Measurements from ENCODE around the gene TBC1D32. TPM values are rescaled to one million over a fixed set of nuclear protein-coding genes. Genes with fewer than 3 reads are reported as not detected.
"Not testable (repeated sequence)": the region's sequence is repeated elsewhere in the genome, so short reads cannot be mapped to it uniquely, and the experiment has no call there.

TBC1D32 gene
- polyA plus RNA-seq, 1 experiment: 6.3 TPM

GRCh38 chr6:121187833-121188200 is 146.5 kb downstream of the TBC1D32 start:
- TF ChIP-seq CTCF (IDR thresholded peaks at IDR 0.05; ENCODE audit: low read depth, low read length): no peak
- ChIA-PET CTCF (no interaction called here), POLR2A (no interaction called here)

GRCh38 chr6:121187200-121187832 is 147.0 kb downstream of the TBC1D32 start:
- Histone ChIP-seq H3K27me3 (ENCODE audit: control insufficient read depth, insufficient read depth, low read length) (no peaks in the 10 kb centered on the region), H3K27ac (ENCODE audit: low read depth, low read length) (no peak overlapping the region), H3K4me3 (ENCODE audit: low read depth, low read length) (no peak overlapping the region), H3K9me3 (ENCODE audit: control insufficient read depth, insufficient read depth, low read length) (no peaks in the 10 kb centered on the region)
- CTCF ChIA-PET: no interaction called here
- POLR2A ChIA-PET: no interaction called here
- no peak for DNase-seq (ENCODE audit: low read depth, low spot score)
- no peak for TF ChIP-seq CTCF (IDR thresholded peaks at IDR 0.05; ENCODE audit: low read depth, low read length)

More at GRCh38 chr6:121187833-121188200, 146.5 kb downstream of the TBC1D32 start:
- no peak for DNase-seq (ENCODE audit: low read depth, low spot score)
- Histone ChIP-seq H3K4me3 (ENCODE audit: low read depth, low read length) (no peak overlapping the region), H3K27ac (ENCODE audit: low read depth, low read length) (no peak overlapping the region), H3K27me3 (ENCODE audit: control insufficient read depth, insufficient read depth, low read length) (no peaks in the 10 kb centered on the region), H3K9me3 (ENCODE audit: control insufficient read depth, insufficient read depth, low read length) (no peaks in the 10 kb centered on the region)

GRCh38 chr6:121183742-121184141 is 150.5 kb downstream of the TBC1D32 start:
- CTCF ChIA-PET: no interaction called here
- TF ChIP-seq CTCF (IDR thresholded peaks at IDR 0.05; ENCODE audit: low read depth, low read length): no peak
- DNase-seq (ENCODE audit: low read depth, low spot score): no peak
- no peaks in the 10 kb centered on the region for H3K9me3 ChIP-seq (ENCODE audit: control insufficient read depth, insufficient read depth, low read length)
- no peaks in the 10 kb centered on the region for H3K27me3 ChIP-seq (ENCODE audit: control insufficient read depth, insufficient read depth, low read length)
- POLR2A ChIA-PET: no interaction called here
- no peak overlapping the region for H3K4me3 ChIP-seq (ENCODE audit: low read depth, low read length)
- H3K27ac ChIP-seq (ENCODE audit: low read depth, low read length): no peak overlapping the region

DNA sequence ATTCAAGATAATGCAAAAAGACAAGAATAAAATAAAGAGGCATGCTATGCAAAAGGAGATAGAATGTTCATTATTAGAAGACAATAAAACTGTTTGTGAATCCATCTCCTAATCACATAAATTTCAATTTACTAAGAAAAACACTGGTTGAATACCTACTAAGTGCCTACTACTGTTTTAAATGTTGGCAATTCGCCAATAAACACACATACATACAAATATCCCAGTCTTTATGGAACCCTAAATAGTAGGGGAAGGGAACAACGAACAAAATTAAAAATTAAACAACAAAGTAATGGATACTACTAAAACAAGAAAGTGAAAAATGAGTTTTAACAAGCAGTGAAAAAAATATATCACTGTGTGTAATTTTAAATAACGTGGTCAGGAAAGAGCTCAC is 158.5 kb downstream of the TBC1D32 start:
- ChIA-PET CTCF (no interaction called here), POLR2A (no interaction called here)
- Histone ChIP-seq H3K9me3 (ENCODE audit: control insufficient read depth, insufficient read depth, low read length) (no peaks in the 10 kb centered on the region), H3K27ac (ENCODE audit: low read depth, low read length) (no peak overlapping the region), H3K27me3 (ENCODE audit: control insufficient read depth, insufficient read depth, low read length) (no peaks in the 10 kb centered on the region), H3K4me3 (ENCODE audit: low read depth, low read length) (no peak overlapping the region)
- DNase-seq (ENCODE audit: low read depth, low spot score): no peak
- no peak for TF ChIP-seq CTCF (IDR thresholded peaks at IDR 0.05; ENCODE audit: low read depth, low read length)

DNA sequence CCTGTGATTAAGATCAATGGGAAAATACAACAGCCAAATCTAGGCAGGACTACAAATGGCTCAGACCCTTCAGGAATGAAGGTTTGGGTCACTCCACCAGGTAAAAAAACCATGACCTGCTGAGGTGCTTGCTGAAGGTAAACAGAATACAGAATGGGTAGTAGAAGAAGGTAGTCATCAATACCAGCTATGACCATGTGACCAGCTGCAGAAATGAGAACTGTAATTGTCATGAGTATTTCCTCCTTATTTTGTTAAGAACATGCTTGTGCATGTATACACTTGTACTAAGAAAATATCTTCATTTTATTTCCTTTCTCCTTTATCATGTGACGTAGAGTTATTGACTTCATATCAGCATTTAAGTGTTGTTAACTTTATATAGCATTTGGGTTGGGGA is 161.8 kb downstream of the TBC1D32 start:
- CTCF ChIA-PET: not testable (repeated sequence)

DNA sequence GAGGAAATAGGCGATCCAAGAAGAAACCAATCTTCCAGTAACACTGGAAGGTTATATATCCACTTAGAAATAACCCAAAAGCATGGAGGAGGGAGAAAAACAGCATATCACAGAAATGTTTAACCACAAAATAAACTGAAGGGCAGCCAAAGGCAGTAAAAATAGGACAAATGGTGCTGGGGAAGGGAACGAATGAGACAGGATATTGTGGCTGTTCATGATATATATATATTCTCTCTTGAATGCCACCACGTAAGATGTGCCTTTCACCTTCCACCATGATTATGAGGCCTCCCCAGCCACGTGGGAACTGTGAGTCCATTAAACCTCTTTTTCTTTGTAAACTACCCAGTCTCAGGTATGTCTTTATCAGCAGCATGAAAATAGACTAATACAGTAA is 162.4 kb downstream of the TBC1D32 start:
- Histone ChIP-seq H3K9me3 (ENCODE audit: control insufficient read depth, insufficient read depth, low read length) (no peaks in the 10 kb centered on the region), H3K27ac (ENCODE audit: low read depth, low read length) (no peak overlapping the region), H3K27me3 (ENCODE audit: control insufficient read depth, insufficient read depth, low read length) (no peaks in the 10 kb centered on the region), H3K4me3 (ENCODE audit: low read depth, low read length) (no peak overlapping the region)
- DNase-seq (ENCODE audit: low read depth, low spot score): no peak
- ChIA-PET CTCF (no interaction called here), POLR2A (no interaction called here)
- TF ChIP-seq CTCF (IDR thresholded peaks at IDR 0.05; ENCODE audit: low read depth, low read length): no peak

More for the DNA sequence above, 161.8 kb downstream of the TBC1D32 start:
- H3K27me3 ChIP-seq (ENCODE audit: control insufficient read depth, insufficient read depth, low read length); H3K4me3 ChIP-seq (ENCODE audit: low read depth, low read length); H3K9me3 ChIP-seq (ENCODE audit: control insufficient read depth, insufficient read depth, low read length); POLR2A ChIA-PET; DNase-seq (ENCODE audit: low read depth, low spot score); H3K27ac ChIP-seq (ENCODE audit: low read depth, low read length): not testable (repeated sequence)
